ENCODE results near the gene SHB.

- TF ChIP-seq CTCF (IDR thresholded peaks at IDR 0.05): no peak
- no peak for TF ChIP-seq ZFX (IDR thresholded peaks at IDR 0.05; ENCODE audit: borderline replicate concordance)
These were observed 2.7 kb downstream of the SHB start for GRCh38 chr9:38066197-38066913.

Measured in 22Rv1 (cell line).